ENCODE results near the gene PAFAH1B2. TPM values are rescaled to one million over a fixed set of nuclear protein-coding genes. Genes with fewer than 3 reads are reported as not detected.
A peak's percentile ranks its signal among the peaks of the same experiment; 100 is the strongest.

PAFAH1B2 gene
- polyA plus RNA-seq, 1 experiment: 51.2 TPM

DNA sequence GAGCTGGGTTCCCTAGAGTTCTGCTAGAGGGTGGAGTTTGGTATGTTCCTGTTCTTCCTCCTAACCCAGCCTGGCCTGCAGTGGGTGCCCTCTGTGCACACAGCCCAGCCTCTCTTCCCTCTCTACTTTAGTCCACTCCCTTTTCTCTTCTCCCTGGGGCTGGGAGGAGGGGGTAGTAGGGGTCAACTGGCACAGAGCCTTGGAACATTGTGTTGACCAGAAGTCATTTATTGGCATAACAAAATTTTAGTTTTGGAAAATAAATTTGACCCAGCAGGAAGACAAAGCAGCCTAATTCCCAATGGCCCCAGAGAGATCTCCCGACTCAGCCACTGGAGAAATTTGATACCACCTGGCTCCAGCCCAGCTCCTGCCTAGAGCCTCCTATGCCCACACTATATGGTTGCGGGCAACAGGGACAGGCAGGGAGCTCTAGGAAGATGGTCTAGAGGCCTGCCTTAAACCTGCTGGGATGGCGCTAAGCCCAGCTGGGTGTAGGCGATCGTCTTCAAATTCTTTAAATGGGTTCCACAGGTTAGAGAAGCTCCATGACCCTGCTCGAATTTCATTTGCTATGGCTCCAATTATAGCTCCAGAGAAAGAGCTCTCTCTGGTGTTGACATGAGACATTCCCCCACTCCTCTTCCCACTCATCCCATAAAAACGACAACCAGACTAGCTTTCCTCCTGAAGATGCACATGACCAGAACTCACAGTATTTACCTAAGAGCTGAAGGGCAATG is 77.9 kb downstream of the PAFAH1B2 start:
- CTCF ChIA-PET: interaction anchor here (0.6 to 3.1 kb wide), 12 partner anchors 8 to 436 kb away, joined by 3 to 23 read pairs (median 4); partner anchors contain the start of genes PCSK7 and SIDT2
- TF ChIP-seq, protein P1, sequence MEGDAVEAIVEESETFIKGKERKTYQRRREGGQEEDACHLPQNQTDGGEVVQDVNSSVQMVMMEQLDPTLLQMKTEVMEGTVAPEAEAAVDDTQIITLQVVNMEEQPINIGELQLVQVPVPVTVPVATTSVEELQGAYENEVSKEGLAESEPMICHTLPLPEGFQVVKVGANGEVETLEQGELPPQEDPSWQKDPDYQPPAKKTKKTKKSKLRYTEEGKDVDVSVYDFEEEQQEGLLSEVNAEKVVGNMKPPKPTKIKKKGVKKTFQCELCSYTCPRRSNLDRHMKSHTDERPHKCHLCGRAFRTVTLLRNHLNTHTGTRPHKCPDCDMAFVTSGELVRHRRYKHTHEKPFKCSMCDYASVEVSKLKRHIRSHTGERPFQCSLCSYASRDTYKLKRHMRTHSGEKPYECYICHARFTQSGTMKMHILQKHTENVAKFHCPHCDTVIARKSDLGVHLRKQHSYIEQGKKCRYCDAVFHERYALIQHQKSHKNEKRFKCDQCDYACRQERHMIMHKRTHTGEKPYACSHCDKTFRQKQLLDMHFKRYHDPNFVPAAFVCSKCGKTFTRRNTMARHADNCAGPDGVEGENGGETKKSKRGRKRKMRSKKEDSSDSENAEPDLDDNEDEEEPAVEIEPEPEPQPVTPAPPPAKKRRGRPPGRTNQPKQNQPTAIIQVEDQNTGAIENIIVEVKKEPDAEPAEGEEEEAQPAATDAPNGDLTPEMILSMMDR (IDR thresholded peaks at IDR 0.05; ENCODE audit: insufficient read depth, low read depth, low read length): peak; percentile 22; the same call in 1 of the 2 replicates
- Histone ChIP-seq H3K4me3 (ENCODE audit: low read depth, low read length) (no peak overlapping the region), H3K36me3 (ENCODE audit: control insufficient read depth, insufficient read depth, low read length) (peaks cover 10% of the 10 kb centered on the region), H3K27me3 (ENCODE audit: control insufficient read depth, insufficient read depth, low read length) (no peaks in the 10 kb centered on the region)
- POLR2A ChIA-PET: interaction anchor here (0.5 to 1.1 kb wide), 4 partner anchors 10 to 50 kb away, joined by 3 to 6 read pairs (median 4); no protein-coding TSS in a partner anchor
- peak; percentile 51 for DNase-seq (ENCODE audit: low read depth)

DNA sequence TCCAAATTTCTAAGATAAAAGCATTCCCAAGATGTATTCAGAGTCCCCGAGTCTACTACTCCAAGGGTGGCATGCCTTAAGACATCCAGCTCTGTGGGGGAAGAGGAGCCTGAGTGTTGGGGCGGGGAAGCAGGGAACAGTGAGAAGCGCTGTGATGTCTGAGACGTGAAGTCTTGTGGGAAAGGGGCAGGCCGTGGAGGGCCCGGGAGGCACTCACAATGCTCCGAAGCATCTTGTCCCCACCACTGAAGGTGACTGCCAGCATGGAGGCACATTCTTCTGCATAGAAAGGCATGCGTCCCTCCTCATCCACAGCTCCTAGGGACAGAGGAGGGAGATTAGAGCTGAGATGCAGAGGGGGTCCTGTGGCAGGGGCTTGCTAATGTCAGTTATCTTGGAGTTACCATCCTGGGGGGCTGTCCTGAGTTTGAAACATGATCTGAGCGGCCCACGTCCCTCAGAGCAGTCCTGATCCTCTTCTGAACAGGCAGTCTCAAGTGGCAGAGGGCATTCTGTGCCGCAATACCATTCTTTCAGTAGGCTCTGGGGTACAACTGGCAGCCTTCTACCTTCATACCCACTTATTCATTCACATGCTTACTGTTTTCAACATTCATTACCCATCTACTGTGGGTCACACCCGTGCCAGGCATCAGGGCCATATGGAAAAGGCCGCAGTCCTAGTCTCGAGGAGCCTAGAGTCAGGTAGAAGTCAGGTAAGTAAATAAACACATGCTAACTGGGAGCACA is 79.1 kb downstream of the PAFAH1B2 start:
- DNase-seq (ENCODE audit: low read depth): no peak
- TF ChIP-seq, protein P1 (IDR thresholded peaks at IDR 0.05; ENCODE audit: insufficient read depth, low read depth, low read length): no peak
- ChIA-PET CTCF (interaction anchor here (1.3 to 2.4 kb wide), 3 partner anchors 9 to 97 kb away, joined by 3 to 6 read pairs (median 4); partner anchors contain the start of gene PCSK7), POLR2A (interaction anchor here (0.6 kb wide), 1 partner anchor 21 kb away, joined by 3 read pairs; no protein-coding TSS in a partner anchor)
- no peaks in the 10 kb centered on the region for H3K27me3 ChIP-seq (ENCODE audit: control insufficient read depth, insufficient read depth, low read length)
- H3K4me3 ChIP-seq (ENCODE audit: low read depth, low read length): no peak overlapping the region
- H3K36me3 ChIP-seq (ENCODE audit: control insufficient read depth, insufficient read depth, low read length): peaks cover 17% of the 10 kb centered on the region

DNA sequence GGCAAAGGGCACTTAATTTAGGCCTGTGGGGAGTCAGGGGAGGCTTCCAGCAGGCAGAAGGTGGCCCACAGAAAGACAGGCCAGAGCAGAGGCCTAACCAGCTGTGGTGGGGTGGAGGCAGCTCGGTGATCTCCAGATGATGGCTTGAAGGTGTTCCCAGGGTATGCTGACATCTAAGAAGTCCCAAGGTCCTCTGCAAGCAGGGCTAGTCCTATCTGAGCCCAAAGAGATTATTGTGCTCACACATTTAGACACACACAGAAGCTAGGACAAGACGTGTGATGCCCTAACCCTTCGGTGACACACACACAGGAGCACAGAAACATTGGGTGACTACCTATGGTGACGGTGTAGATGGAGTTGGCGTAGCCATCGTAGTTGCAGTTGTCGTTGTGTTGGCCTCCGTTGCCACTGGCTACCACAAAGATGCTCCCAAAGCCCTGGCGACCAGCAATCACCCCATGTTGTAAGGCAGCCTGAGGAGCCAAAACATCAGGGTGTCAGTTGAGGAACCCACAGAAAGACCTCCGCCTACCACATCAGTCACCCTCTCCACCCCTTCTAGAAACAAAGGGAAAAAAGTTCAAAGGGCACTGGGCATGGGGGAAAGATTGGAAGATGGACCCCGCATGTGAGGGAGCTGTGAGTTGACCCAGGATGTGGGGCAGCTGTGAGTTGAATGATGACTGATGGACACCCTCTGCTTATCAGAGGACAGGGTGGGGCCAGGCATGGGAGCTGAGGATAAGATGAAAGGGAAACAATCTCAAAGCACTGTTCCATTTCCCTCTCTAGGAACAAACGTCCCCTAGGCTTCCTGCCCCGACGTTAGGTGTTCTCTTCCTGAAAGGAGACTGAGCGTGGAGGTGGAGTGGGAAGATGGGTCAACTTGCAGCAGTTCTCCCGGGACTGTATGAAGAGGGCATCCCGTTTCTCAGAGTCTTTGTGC is 79.9 kb downstream of the PAFAH1B2 start:
- no peak for DNase-seq (ENCODE audit: low read depth)

DNA sequence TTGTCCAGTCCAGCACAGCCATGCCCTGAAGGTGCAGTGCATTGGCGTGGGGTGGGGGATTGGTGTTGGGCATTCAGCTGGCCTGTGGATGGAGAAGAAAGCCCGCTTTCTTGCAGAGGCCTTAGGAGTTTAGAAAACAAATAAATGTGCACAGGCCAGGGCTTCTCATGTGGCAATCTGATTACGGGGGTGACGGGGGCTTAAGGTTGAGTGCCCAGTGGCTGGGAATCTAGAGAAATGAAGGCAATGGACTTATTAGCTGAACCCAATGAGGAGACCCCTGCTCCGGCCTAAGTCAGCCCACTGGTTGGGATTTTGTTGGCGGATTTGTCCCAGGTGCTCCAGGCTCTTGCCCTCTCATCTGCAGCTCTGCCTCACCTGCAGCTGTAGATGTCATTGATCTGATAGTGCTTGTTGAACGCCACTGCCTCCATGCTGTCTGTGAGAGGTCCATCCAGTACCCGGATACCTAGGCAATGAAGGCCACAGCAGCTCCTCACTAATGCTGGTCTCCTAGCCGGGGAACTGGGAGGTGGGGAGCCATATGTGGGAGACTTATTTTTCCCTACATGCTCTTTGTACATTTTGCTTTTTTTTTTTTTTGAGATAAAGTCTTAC is 81.6 kb downstream of the PAFAH1B2 start:
- no peak for DNase-seq (ENCODE audit: low read depth)
- ChIA-PET CTCF (interaction anchor here (0.5 to 4.4 kb wide), 28 partner anchors 8 to 483 kb away, joined by 3 to 44 read pairs (median 5); partner anchors contain the start of genes APOA5, CEP164, PAFAH1B2 and SIDT2), POLR2A (no interaction called here)
- H3K27me3 ChIP-seq (ENCODE audit: control insufficient read depth, insufficient read depth, low read length): no peaks in the 10 kb centered on the region
- no peak overlapping the region for H3K4me3 ChIP-seq (ENCODE audit: low read depth, low read length)
- peaks cover 26% of the 10 kb centered on the region for H3K36me3 ChIP-seq (ENCODE audit: control insufficient read depth, insufficient read depth, low read length)
- TF ChIP-seq, protein P1 (IDR thresholded peaks at IDR 0.05; ENCODE audit: insufficient read depth, low read depth, low read length): no peak

More for the DNA sequence above, 79.9 kb downstream of the PAFAH1B2 start:
- POLR2A ChIA-PET: no interaction called here
- no peaks in the 10 kb centered on the region for H3K27me3 ChIP-seq (ENCODE audit: control insufficient read depth, insufficient read depth, low read length)
- no peak overlapping the region for H3K4me3 ChIP-seq (ENCODE audit: low read depth, low read length)
- TF ChIP-seq, protein P1 (IDR thresholded peaks at IDR 0.05; ENCODE audit: insufficient read depth, low read depth, low read length): no peak
- peaks cover 19% of the 10 kb centered on the region for H3K36me3 ChIP-seq (ENCODE audit: control insufficient read depth, insufficient read depth, low read length)
- CTCF ChIA-PET: interaction anchor here (0.6 to 1.7 kb wide), 3 partner anchors 98 to 433 kb away, joined by 3 to 7 read pairs (median 3); partner anchors contain the start of gene APOA5

Other genes starting within 250 kb of the PAFAH1B2 start
- gene SIK3, start 45.9 kb upstream of the PAFAH1B2 start, polyA plus RNA-seq (2011; rRNA removed): 5.3 and 7.3 TPM in 2 replicates
- gene SIDT2, start 34.5 kb downstream of the PAFAH1B2 start, polyA plus RNA-seq (2011; rRNA removed): 44.4 and 71.3 TPM in 2 replicates
- gene TAGLN, start 55.1 kb downstream of the PAFAH1B2 start, polyA plus RNA-seq (2011; rRNA removed): 5,131 and 6,322 TPM in 2 replicates
- gene PCSK7, start 87.8 kb downstream of the PAFAH1B2 start, polyA plus RNA-seq (2011; rRNA removed): 20.8 and 32.8 TPM in 2 replicates
- 11.5 and 17.1 TPM in 2 replicates for gene RNF214, start 88.4 kb downstream of the PAFAH1B2 start, polyA plus RNA-seq (2011; rRNA removed)
- 3.4 and 3.8 TPM in 2 replicates for gene BACE1-AS, start 147.1 kb downstream of the PAFAH1B2 start, polyA plus RNA-seq (2011; rRNA removed)
- 47.8 and 99.6 TPM in 2 replicates for gene BACE1, start 172.0 kb downstream of the PAFAH1B2 start, polyA plus RNA-seq (2011; rRNA removed)
- 21.0 and 27.4 TPM in 2 replicates for gene CEP164, start 183.6 kb downstream of the PAFAH1B2 start, polyA plus RNA-seq (2011; rRNA removed)